A549 (cell line): ENCODE results near the gene PPP1R9A.
A peak's percentile ranks its signal among the peaks of the same experiment; 100 is the strongest.

Source experiments
- BHLHE40 ChIP-seq: IDR thresholded peaks from 2 replicates; pipeline ENCODE4 v1.6.1; 2012; ENCODE audit warnings: low read depth, low read length, inconsistent platforms
- CEBPB ChIP-seq, 2 experiments: fragments of >200 bp in 1 of 2; sonication (Bioruptor Twin) in 1 of 2; formaldehyde crosslinking in 1 of 2; IDR thresholded peaks; 2 replicates each; pipeline ENCODE4 v1.6.1; 2012 to 2016
- EP300 ChIP-seq, 2 experiments: fragments of >200 bp; sonication (Bioruptor Twin); formaldehyde crosslinking; IDR thresholded peaks; 2 replicates in 1 of 2; 3 replicates in 1 of 2; pipeline ENCODE4 v1.6.1; 2016 to 2017
- MYC ChIP-seq: IDR thresholded peaks from 2 replicates; pipeline ENCODE4 v1.6.1; 2012; ENCODE audit warnings: mild to moderate bottlenecking, inconsistent platforms, low read length, improper control_type of control experiment, borderline replicate concordance
- POLR2A ChIP-seq: IDR thresholded peaks from 2 replicates; pipeline ENCODE4 v1.6.1; 2012; ENCODE audit warnings: mild to moderate bottlenecking, low read length
- TF ChIP-seq, protein P1 (sequence below): fragments of >200 bp; sonication (Bioruptor Twin); formaldehyde crosslinking; IDR thresholded peaks from 3 replicates; pipeline ENCODE4 v1.5.1; 2016
- TF ChIP-seq, protein P2 (sequence below): IDR thresholded peaks from 2 replicates; pipeline ENCODE4 v1.6.1; 2012; ENCODE audit warnings: low read depth, borderline replicate concordance
- TF ChIP-seq, protein P3 (sequence below): IDR thresholded peaks from 2 replicates; pipeline ENCODE4 v1.6.1; 2012

DNA sequence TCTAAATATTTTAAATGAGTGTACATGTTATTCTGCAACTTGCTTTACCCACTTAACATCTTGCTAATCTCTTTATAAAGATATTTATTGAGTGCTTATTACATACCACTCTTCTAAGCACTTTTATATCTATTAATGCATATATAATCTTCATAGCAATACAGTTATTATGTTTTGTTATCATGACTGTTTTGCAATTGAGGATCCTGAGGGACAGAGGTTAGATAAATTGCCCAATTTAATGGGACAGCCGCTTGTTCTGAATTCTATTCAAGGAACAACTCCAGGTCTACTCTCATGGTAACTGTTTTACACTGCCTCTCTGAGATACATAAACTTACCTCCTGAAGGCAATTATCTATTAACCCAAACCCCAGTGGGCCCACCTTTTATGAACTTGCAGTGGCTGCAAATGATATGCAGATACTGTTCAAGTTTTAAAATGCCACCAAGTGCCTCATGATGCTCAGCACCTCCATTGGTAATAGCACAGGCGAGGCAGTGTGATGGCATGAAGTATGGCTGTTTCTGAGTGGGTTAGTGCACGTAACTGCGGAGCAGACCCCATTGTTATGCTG, 356.5 kb downstream of the PPP1R9A start:
- TF ChIP-seq, protein P1, sequence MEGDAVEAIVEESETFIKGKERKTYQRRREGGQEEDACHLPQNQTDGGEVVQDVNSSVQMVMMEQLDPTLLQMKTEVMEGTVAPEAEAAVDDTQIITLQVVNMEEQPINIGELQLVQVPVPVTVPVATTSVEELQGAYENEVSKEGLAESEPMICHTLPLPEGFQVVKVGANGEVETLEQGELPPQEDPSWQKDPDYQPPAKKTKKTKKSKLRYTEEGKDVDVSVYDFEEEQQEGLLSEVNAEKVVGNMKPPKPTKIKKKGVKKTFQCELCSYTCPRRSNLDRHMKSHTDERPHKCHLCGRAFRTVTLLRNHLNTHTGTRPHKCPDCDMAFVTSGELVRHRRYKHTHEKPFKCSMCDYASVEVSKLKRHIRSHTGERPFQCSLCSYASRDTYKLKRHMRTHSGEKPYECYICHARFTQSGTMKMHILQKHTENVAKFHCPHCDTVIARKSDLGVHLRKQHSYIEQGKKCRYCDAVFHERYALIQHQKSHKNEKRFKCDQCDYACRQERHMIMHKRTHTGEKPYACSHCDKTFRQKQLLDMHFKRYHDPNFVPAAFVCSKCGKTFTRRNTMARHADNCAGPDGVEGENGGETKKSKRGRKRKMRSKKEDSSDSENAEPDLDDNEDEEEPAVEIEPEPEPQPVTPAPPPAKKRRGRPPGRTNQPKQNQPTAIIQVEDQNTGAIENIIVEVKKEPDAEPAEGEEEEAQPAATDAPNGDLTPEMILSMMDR = no peak
- TF ChIP-seq POLR2A = no peak
- TF ChIP-seq, protein P2, sequence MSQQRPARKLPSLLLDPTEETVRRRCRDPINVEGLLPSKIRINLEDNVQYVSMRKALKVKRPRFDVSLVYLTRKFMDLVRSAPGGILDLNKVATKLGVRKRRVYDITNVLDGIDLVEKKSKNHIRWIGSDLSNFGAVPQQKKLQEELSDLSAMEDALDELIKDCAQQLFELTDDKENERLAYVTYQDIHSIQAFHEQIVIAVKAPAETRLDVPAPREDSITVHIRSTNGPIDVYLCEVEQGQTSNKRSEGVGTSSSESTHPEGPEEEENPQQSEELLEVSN = no peak
- peak; percentile 85 to 89 for TF ChIP-seq CEBPB (IDR thresholded peaks at IDR 0.05)
- TF ChIP-seq, protein P3, sequence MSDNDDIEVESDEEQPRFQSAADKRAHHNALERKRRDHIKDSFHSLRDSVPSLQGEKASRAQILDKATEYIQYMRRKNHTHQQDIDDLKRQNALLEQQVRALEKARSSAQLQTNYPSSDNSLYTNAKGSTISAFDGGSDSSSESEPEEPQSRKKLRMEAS = no peak
- TF ChIP-seq EP300 (IDR thresholded peaks at IDR 0.05) = no peak
- no peak for TF ChIP-seq BHLHE40
- TF ChIP-seq MYC = 0 out of 2 replicates have a peak, but pooled peaks have one; percentile 24
